ENCODE data around the gene HOXC10. TPM values are rescaled to one million over a fixed set of nuclear protein-coding genes. Genes with fewer than 3 reads are reported as not detected.

The HOXC10 gene
- total RNA-seq, 4 donors from 2014 or later, result 23.9 to 48.3 (median 40.3) TPM

GRCh38 chr12:53983950-53984572, 885 bp upstream of the HOXC10 start:
- TF ChIP-seq POLR2A (IDR thresholded peaks at IDR 0.05) (no peak), CTCF (IDR thresholded peaks at IDR 0.05 in 4 of 5, conservative IDR thresholded peaks at IDR 0.05 in 1 of 5) (peak in 1 of 5 experiments; percentile 13)
- no peak for ATAC-seq
- Histone ChIP-seq H3K27me3 (peaks cover 0 to 46% (median 8%) of the 10 kb centered on the region in 3 donors), H3K9me3 (no peaks in the 10 kb centered on the region), H3K36me3 (no peaks in the 10 kb centered on the region), H3K4me3 (peak overlapping the region; percentile 59 to 85 (median 82)), H3K4me1 (peaks cover 24 to 31% of the 10 kb centered on the region in 2 donors), H3K27ac (peak overlapping the region; percentile 94 to 100 (median 98))
- in situ Hi-C loops (cut with MboI; ENCODE audit: low sequenced_read_pairs in 4 of 4), result loop anchor here (10.0 to 25.0 kb wide), 4 partner anchors 221 to 1728 kb away; partner anchors contain the start of genes GPR84 (in 2 of the 4), BLOC1S1 (in 1 of the 4), ITGA7 (in 1 of the 4) and RDH5 (in 1 of the 4)
- intact Hi-C loops (cut with DNase I; ENCODE audit: low total_unique reads), result loop anchor here (1.0 to 2.0 kb wide), 2 partner anchors 217 to 375 kb away; no protein-coding TSS in a partner anchor
- no peak for DNase-seq

- peak overlapping the region; percentile 68 to 85 (median 82) for H3K4me3 ChIP-seq
- DNase-seq, result peak in 1 of 2 donors; percentile 25
Observed at GRCh38 chr12:53985692-53985993, 697 bp downstream of the HOXC10 start.

GRCh38 chr12:53985994-53986685, 1.2 kb downstream of the HOXC10 start:
- TF ChIP-seq POLR2A (IDR thresholded peaks at IDR 0.05) (peak; percentile 76 to 90), CTCF (IDR thresholded peaks at IDR 0.05 in 4 of 5, conservative IDR thresholded peaks at IDR 0.05 in 1 of 5) (peak in 2 of 5 experiments; percentile 14 to 19)
- in situ Hi-C loops (cut with MboI; ENCODE audit: low sequenced_read_pairs in 4 of 4), result loop anchor here (10.0 to 25.0 kb wide), 4 partner anchors 219 to 1726 kb away; partner anchors contain the start of genes GPR84 (in 2 of the 4), BLOC1S1 (in 1 of the 4), ITGA7 (in 1 of the 4) and RDH5 (in 1 of the 4)
- H3K9me3 ChIP-seq, result no peaks in the 10 kb centered on the region
- no peaks in the 10 kb centered on the region for H3K36me3 ChIP-seq
- peaks cover 0 to 28% (median 0%) of the 10 kb centered on the region in 3 donors for H3K27me3 ChIP-seq
- peak; percentile 10 to 16 for ATAC-seq
- H3K4me1 ChIP-seq, result peaks cover 37 to 41% of the 10 kb centered on the region in 2 donors
- H3K27ac ChIP-seq, result peak overlapping the region; percentile 94 to 100 (median 98)
- DNase-seq, result peak in 1 of 2 donors; percentile 69
- intact Hi-C loops (cut with DNase I; ENCODE audit: low total_unique reads), result loop anchor here (2.0 to 5.0 kb wide), 3 partner anchors 33 to 373 kb away; partner anchors contain the start of genes CBX5 and HNRNPA1
- peak overlapping the region; percentile 68 to 85 (median 82) for H3K4me3 ChIP-seq

More at GRCh38 chr12:53985692-53985993, 697 bp downstream of the HOXC10 start:
- Histone ChIP-seq H3K36me3 (no peaks in the 10 kb centered on the region), H3K27ac (peak overlapping the region; percentile 94 to 100 (median 98)), H3K4me1 (peaks cover 37 to 46% of the 10 kb centered on the region in 2 donors), H3K9me3 (no peaks in the 10 kb centered on the region), H3K27me3 (peaks cover 0 to 33% (median 0%) of the 10 kb centered on the region in 3 donors)
- intact Hi-C loops (cut with DNase I; ENCODE audit: low total_unique reads) (loop anchor here (2.0 to 5.0 kb wide), 2 partner anchors 297 to 373 kb away; partner anchors contain the start of genes CBX5 and HNRNPA1), in situ Hi-C loops (cut with MboI; ENCODE audit: low sequenced_read_pairs in 4 of 4) (loop anchor here (10.0 to 25.0 kb wide), 4 partner anchors 219 to 1727 kb away; partner anchors contain the start of genes GPR84 (in 2 of the 4), BLOC1S1 (in 1 of the 4), ITGA7 (in 1 of the 4) and RDH5 (in 1 of the 4))
- no peak for ATAC-seq
- TF ChIP-seq POLR2A (IDR thresholded peaks at IDR 0.05) (no peak), CTCF (IDR thresholded peaks at IDR 0.05 in 4 of 5, conservative IDR thresholded peaks at IDR 0.05 in 1 of 5) (no peak)

GRCh38 chr12:53986686-53987483, 1.9 kb downstream of the HOXC10 start:
- intact Hi-C loops (cut with DNase I; ENCODE audit: low total_unique reads) (loop anchor here (2.0 to 5.0 kb wide), 2 partner anchors 32 to 295 kb away; partner anchors contain the start of genes CBX5 and HNRNPA1), in situ Hi-C loops (cut with MboI; ENCODE audit: low sequenced_read_pairs in 4 of 4) (loop anchor here (10.0 to 25.0 kb wide), 4 partner anchors 218 to 1725 kb away; partner anchors contain the start of genes GPR84 (in 2 of the 4), BLOC1S1 (in 1 of the 4), ITGA7 (in 1 of the 4) and RDH5 (in 1 of the 4))
- Histone ChIP-seq H3K27me3 (peaks cover 0 to 21% (median 0%) of the 10 kb centered on the region in 3 donors), H3K36me3 (no peaks in the 10 kb centered on the region), H3K4me1 (peaks cover 45 to 47% of the 10 kb centered on the region in 2 donors), H3K4me3 (peak overlapping the region; percentile 68 to 85 (median 82)), H3K9me3 (no peaks in the 10 kb centered on the region), H3K27ac (peak overlapping the region; percentile 94 to 100 (median 98))
- TF ChIP-seq POLR2A (IDR thresholded peaks at IDR 0.05) (no peak), CTCF (IDR thresholded peaks at IDR 0.05 in 4 of 5, conservative IDR thresholded peaks at IDR 0.05 in 1 of 5) (no peak)
- DNase-seq (no peak), ATAC-seq (no peak)

Data from gastrocnemius medialis (tissue), 4 donors.